WTC11 (cell line): ENCODE measurements around the gene RPS5. TPM values are rescaled to one million over a fixed set of nuclear protein-coding genes. Genes with fewer than 3 reads are reported as not detected.

Source experiments
- ATAC-seq: fragments of 200-7000 bp; cut with Tn5 transposase; 2 replicates; pipeline ENCODE4 v1.10.0; 2021; ENCODE audit warnings: mild to moderate bottlenecking, moderate library complexity
- CTCF ChIA-PET: fragments of 300-600 bp; sonication (Branson Sonifier 250); formaldehyde crosslinking; loops from one replicate; lab custom pipeline; 2021; ENCODE audit warnings: antibody characterized with exemption; lab: Charles Lee
- POLR2A ChIA-PET: fragments of 350-600 bp; sonication (Branson Sonifier 250); formaldehyde crosslinking; loops from one replicate; lab custom pipeline; 2021; ENCODE audit warnings: antibody characterized with exemption; lab: Charles Lee
- DNase-seq: peaks from one replicate; pipeline ENCODE4 v3.0.0; 2021; ENCODE audit warnings: low spot score
- H3K27ac Mint-ChIP-seq: 2 replicates; pipeline ENCODE4 v1.8.0; 2021; ENCODE audit warnings: mixed read lengths
- H3K27me3 Mint-ChIP-seq: 2 replicates; pipeline ENCODE4 v1.8.0; 2021; ENCODE audit warnings: low read depth, mild to moderate bottlenecking, moderate library complexity, mixed read lengths
- H3K36me3 Mint-ChIP-seq: 2 replicates; pipeline ENCODE4 v1.8.0; 2021; ENCODE audit warnings: mixed read lengths
- H3K4me1 Mint-ChIP-seq: 2 replicates; pipeline ENCODE4 v1.8.0; 2022; ENCODE audit warnings: mixed read lengths
- H3K4me3 Mint-ChIP-seq: 2 replicates; pipeline ENCODE4 v1.8.0; 2021; ENCODE audit warnings: mild to moderate bottlenecking, moderate library complexity, mixed read lengths
- H3K9me3 Mint-ChIP-seq: 2 replicates; pipeline ENCODE4 v1.8.0; 2021; ENCODE audit warnings: mixed read lengths
- AR ChIP-seq: fragments of 250-450 bp; sonication (Bioruptor Pico); IDR thresholded peaks from 2 replicates; pipeline ENCODE4 v1.9.0; 2021; ENCODE audit warnings: mild to moderate bottlenecking
- EMX1 ChIP-seq: fragments of 250-450 bp; sonication (Bioruptor Pico); IDR thresholded peaks from 2 replicates; pipeline ENCODE4 v1.8.0; 2021; ENCODE audit warnings: mild to moderate bottlenecking
- FOXP1 ChIP-seq: sonication (generic); formaldehyde crosslinking; IDR thresholded peaks from 2 replicates; pipeline ENCODE4 v1.8.0; 2022; ENCODE audit warnings: missing genetic modification reagents, mild to moderate bottlenecking, moderate library complexity, borderline replicate concordance
- FOXP4 ChIP-seq: sonication (generic); formaldehyde crosslinking; IDR thresholded peaks from 2 replicates; pipeline ENCODE4 v1.8.0; 2022; ENCODE audit warnings: mild to moderate bottlenecking, missing genetic modification reagents
- GABPB1 ChIP-seq: sonication (generic); formaldehyde crosslinking; IDR thresholded peaks from 2 replicates; pipeline ENCODE4 v1.8.1; 2023; ENCODE audit warnings: mild to moderate bottlenecking, missing genetic modification reagents
- PRRX2 ChIP-seq: fragments of 250-450 bp; sonication (Bioruptor Pico); IDR thresholded peaks from 2 replicates; pipeline ENCODE4 v1.8.0; 2021; ENCODE audit warnings: mild to moderate bottlenecking
- SOX15 ChIP-seq: fragments of 250-450 bp; sonication (Bioruptor Pico); IDR thresholded peaks from 2 replicates; pipeline ENCODE4 v1.9.0; 2021; ENCODE audit warnings: mild to moderate bottlenecking
- TEAD4 ChIP-seq: sonication (generic); formaldehyde crosslinking; IDR thresholded peaks from 2 replicates; pipeline ENCODE4 v1.8.0; 2022; ENCODE audit warnings: mild to moderate bottlenecking, missing genetic modification reagents
- ZNF263 ChIP-seq: sonication (generic); formaldehyde crosslinking; IDR thresholded peaks from 2 replicates; pipeline ENCODE4 v1.8.1; 2022; ENCODE audit warnings: low read depth, mild to moderate bottlenecking, moderate library complexity, missing genetic modification reagents
- ZNF396 ChIP-seq: fragments of 250-450 bp; sonication (Bioruptor Pico); IDR thresholded peaks from 2 replicates; pipeline ENCODE4 v1.8.0; 2021; ENCODE audit warnings: mild to moderate bottlenecking, moderate library complexity, borderline replicate concordance
- ZNF416 ChIP-seq: fragments of 250-450 bp; sonication (Bioruptor Pico); IDR thresholded peaks from 2 replicates; pipeline ENCODE4 v1.9.0; 2021; ENCODE audit warnings: mild to moderate bottlenecking, inconsistent platforms
- ZNF671 ChIP-seq: fragments of 250-450 bp; sonication (Bioruptor Pico); IDR thresholded peaks from 2 replicates; pipeline ENCODE4 v1.8.0; 2021; ENCODE audit warnings: mild to moderate bottlenecking
- total RNA-seq: library from RNA; stranded (reverse); gene quantifications from 3 replicates; pipeline ENCODE4 v1.2.3, GENCODE V29; 2021
- TF ChIP-seq, protein P1 (sequence below): sonication (generic); formaldehyde crosslinking; IDR thresholded peaks from 2 replicates; pipeline ENCODE4 v1.8.0; 2023; ENCODE audit warnings: mild to moderate bottlenecking, missing genetic modification reagents
- TF ChIP-seq, protein P2 (sequence below): fragments of 250-450 bp; sonication (Bioruptor Pico); IDR thresholded peaks from 2 replicates; pipeline ENCODE4 v1.9.0; 2021; ENCODE audit warnings: mild to moderate bottlenecking, borderline replicate concordance
- TF ChIP-seq, protein P3 (sequence below): fragments of 250-450 bp; sonication (Bioruptor Pico); conservative IDR thresholded peaks from 2 replicates; pipeline ENCODE4 v1.9.0; 2021; ENCODE audit warnings: mild to moderate bottlenecking
- TF ChIP-seq, protein P4 (sequence below): sonication (generic); formaldehyde crosslinking; IDR thresholded peaks from 2 replicates; pipeline ENCODE4 v1.8.0; 2022; ENCODE audit warnings: mild to moderate bottlenecking, missing genetic modification reagents
- TF ChIP-seq, protein P5 (sequence below): sonication (generic); formaldehyde crosslinking; IDR thresholded peaks from 2 replicates; pipeline ENCODE4 v1.8.1; 2023; ENCODE audit warnings: mild to moderate bottlenecking, missing genetic modification reagents

The RPS5 gene
- total RNA-seq, 1 experiment from 2014 or later = 1,502 TPM

GRCh38 chr19:58395220-58395978 is 8.3 kb downstream of the RPS5 start, which contains the start of gene RNF225 (continued):
- TF ChIP-seq, protein P1, sequence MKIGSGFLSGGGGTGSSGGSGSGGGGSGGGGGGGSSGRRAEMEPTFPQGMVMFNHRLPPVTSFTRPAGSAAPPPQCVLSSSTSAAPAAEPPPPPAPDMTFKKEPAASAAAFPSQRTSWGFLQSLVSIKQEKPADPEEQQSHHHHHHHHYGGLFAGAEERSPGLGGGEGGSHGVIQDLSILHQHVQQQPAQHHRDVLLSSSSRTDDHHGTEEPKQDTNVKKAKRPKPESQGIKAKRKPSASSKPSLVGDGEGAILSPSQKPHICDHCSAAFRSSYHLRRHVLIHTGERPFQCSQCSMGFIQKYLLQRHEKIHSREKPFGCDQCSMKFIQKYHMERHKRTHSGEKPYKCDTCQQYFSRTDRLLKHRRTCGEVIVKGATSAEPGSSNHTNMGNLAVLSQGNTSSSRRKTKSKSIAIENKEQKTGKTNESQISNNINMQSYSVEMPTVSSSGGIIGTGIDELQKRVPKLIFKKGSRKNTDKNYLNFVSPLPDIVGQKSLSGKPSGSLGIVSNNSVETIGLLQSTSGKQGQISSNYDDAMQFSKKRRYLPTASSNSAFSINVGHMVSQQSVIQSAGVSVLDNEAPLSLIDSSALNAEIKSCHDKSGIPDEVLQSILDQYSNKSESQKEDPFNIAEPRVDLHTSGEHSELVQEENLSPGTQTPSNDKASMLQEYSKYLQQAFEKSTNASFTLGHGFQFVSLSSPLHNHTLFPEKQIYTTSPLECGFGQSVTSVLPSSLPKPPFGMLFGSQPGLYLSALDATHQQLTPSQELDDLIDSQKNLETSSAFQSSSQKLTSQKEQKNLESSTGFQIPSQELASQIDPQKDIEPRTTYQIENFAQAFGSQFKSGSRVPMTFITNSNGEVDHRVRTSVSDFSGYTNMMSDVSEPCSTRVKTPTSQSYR (CRISPR knock-in tag) = no peak
- TF ChIP-seq, protein P2, sequence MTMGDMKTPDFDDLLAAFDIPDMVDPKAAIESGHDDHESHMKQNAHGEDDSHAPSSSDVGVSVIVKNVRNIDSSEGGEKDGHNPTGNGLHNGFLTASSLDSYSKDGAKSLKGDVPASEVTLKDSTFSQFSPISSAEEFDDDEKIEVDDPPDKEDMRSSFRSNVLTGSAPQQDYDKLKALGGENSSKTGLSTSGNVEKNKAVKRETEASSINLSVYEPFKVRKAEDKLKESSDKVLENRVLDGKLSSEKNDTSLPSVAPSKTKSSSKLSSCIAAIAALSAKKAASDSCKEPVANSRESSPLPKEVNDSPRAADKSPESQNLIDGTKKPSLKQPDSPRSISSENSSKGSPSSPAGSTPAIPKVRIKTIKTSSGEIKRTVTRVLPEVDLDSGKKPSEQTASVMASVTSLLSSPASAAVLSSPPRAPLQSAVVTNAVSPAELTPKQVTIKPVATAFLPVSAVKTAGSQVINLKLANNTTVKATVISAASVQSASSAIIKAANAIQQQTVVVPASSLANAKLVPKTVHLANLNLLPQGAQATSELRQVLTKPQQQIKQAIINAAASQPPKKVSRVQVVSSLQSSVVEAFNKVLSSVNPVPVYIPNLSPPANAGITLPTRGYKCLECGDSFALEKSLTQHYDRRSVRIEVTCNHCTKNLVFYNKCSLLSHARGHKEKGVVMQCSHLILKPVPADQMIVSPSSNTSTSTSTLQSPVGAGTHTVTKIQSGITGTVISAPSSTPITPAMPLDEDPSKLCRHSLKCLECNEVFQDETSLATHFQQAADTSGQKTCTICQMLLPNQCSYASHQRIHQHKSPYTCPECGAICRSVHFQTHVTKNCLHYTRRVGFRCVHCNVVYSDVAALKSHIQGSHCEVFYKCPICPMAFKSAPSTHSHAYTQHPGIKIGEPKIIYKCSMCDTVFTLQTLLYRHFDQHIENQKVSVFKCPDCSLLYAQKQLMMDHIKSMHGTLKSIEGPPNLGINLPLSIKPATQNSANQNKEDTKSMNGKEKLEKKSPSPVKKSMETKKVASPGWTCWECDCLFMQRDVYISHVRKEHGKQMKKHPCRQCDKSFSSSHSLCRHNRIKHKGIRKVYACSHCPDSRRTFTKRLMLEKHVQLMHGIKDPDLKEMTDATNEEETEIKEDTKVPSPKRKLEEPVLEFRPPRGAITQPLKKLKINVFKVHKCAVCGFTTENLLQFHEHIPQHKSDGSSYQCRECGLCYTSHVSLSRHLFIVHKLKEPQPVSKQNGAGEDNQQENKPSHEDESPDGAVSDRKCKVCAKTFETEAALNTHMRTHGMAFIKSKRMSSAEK (CRISPR knock-in tag) = peak; percentile 74; the same call in 1 of the 2 replicates
- TF ChIP-seq ZNF416 (CRISPR knock-in tag) = peak; percentile 54
- peak; percentile 94 for TF ChIP-seq PRRX2
- TF ChIP-seq EMX1 (CRISPR knock-in tag) = peak; percentile 89
- TF ChIP-seq ZNF396 (CRISPR knock-in tag) = no peak
- TF ChIP-seq, protein P3, sequence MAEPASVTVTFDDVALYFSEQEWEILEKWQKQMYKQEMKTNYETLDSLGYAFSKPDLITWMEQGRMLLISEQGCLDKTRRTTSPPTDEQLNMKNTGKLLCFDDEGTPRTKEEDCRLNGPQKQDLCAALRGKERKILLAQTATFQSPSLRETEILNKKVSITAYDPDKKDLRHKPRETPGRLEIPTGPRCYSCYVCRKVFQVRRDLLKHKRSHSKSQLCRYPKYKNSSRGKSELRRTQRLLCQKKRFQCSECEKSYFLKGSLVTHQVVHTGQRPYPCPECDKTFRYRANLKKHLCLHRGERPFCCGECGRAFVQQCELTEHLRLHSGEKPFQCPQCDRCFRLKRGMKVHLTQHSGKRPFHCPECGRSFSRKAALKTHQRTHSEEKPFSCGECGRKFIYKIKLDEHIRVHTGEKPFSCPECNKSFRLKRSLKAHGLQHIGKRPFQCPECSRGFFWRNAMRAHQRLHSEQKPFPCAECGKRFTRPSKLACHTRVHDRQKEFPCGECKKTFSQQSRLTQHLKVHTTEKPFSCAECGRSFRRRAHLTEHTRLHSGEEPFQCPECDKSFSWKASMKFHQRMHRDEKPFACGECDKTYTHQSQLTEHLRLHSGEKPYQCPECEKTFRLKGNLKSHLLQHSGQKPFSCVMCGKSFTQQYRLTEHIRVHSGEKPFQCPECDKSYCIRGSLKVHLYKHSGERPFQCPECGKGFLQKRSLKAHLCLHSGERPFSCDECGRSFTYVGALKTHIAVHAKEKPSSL (CRISPR knock-in tag) = peak; percentile 62; the same call in 1 of the 2 replicates

- ATAC-seq (peak; percentile 49), DNase-seq (peak; percentile 36)
- peak overlapping the region; percentile 36; the same call in 1 of the 2 replicates for H3K27ac Mint-ChIP-seq
- H3K4me3 Mint-ChIP-seq = peak overlapping the region; percentile 73
- ChIA-PET POLR2A (interaction anchor here (0.7 to 1.8 kb wide), 3 partner anchors 11 to 73 kb away, joined by 3 to 6 read pairs (median 4); partner anchors contain the start of gene ZNF497), CTCF (interaction anchor here (1.2 to 1.7 kb wide), 3 partner anchors 57 to 185 kb away, joined by 3 to 5 read pairs (median 5); partner anchors contain the start of gene ZBTB45)
- peaks cover 16% of the 10 kb centered on the region for H3K4me1 Mint-ChIP-seq
- peaks cover 36% of the 10 kb centered on the region for H3K27me3 Mint-ChIP-seq
- no peaks in the 10 kb centered on the region for H3K9me3 Mint-ChIP-seq
- H3K36me3 Mint-ChIP-seq = peaks cover 30% of the 10 kb centered on the region
- TF ChIP-seq, protein P4, sequence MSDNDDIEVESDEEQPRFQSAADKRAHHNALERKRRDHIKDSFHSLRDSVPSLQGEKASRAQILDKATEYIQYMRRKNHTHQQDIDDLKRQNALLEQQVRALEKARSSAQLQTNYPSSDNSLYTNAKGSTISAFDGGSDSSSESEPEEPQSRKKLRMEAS (CRISPR knock-in tag) = peak; percentile 40; the same call in 1 of the 2 replicates
- TF ChIP-seq AR (CRISPR knock-in tag) (peak; percentile 60), GABPB1 (CRISPR knock-in tag) (no peak), ZNF263 (CRISPR knock-in tag) (peak; percentile 58; the same call in 1 of the 2 replicates), FOXP4 (CRISPR knock-in tag) (peak; percentile 32; the same call in 1 of the 2 replicates), SOX15 (CRISPR knock-in tag) (no peak), ZNF416 (CRISPR knock-in tag) (peak; percentile 91; the same call in 1 of the 2 replicates), PRRX2 (peak; percentile 82), TEAD4 (CRISPR knock-in tag) (no peak), FOXP1 (no peak), ZNF671 (CRISPR knock-in tag) (peak; percentile 75; the same call in 1 of the 2 replicates)
- TF ChIP-seq, protein P5, sequence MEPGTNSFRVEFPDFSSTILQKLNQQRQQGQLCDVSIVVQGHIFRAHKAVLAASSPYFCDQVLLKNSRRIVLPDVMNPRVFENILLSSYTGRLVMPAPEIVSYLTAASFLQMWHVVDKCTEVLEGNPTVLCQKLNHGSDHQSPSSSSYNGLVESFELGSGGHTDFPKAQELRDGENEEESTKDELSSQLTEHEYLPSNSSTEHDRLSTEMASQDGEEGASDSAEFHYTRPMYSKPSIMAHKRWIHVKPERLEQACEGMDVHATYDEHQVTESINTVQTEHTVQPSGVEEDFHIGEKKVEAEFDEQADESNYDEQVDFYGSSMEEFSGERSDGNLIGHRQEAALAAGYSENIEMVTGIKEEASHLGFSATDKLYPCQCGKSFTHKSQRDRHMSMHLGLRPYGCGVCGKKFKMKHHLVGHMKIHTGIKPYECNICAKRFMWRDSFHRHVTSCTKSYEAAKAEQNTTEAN (CRISPR knock-in tag) = no peak
Measured at GRCh38 chr19:58395979-58396627, 9.0 kb downstream of the RPS5 start.
